Astrocyte of the spinal cord (primary cell): ENCODE measurements around the gene SYT5.
"Not testable (repeated sequence)": the region's sequence is repeated elsewhere in the genome, so short reads cannot be mapped to it uniquely, and the experiment has no call there.

Source experiments
- DNase-seq: peaks from one replicate; pipeline ENCODE4 v3.0.0; 2011; ENCODE audit warnings: low read depth, low spot score
- H3K4me3 ChIP-seq: 2 replicates; pipeline ENCODE4 v1.5.1; 2011; ENCODE audit warnings: low read depth, mild to moderate bottlenecking, low read length, moderate library complexity
- in situ Hi-C: cut with HindIII; loops from 2 replicates; pipeline ENCODE4 v1.10.0; 2017; ENCODE audit warnings: low sequenced_read_pairs
- TF ChIP-seq, protein P1 (sequence below): IDR thresholded peaks from 2 replicates; pipeline ENCODE4 v1.5.1; 2012; ENCODE audit warnings: low read depth, mild to moderate bottlenecking, low read length, inconsistent platforms

SYT5 gene

DNA sequence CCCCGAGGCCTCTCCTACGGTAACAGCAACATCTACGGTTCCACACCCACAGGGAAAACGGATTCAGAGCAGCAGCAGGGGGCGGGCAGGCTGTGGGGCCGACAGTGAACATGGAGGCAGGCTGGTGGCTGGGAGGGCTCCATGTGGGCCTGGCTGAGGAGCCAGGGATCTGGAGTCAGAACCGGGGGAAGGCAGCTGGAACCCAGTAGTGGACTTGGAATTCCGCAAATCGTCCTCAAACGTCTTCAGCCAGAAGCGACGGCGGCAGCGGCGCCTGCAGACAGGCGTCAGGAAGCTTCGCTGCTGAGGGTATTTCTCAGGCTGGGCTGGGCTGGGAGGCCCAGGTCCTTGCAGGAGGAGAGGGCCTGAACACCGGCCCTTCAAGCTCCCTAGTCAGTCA is 46.7 kb upstream of the SYT5 start:
- no peak overlapping the region for H3K4me3 ChIP-seq
- no peak for DNase-seq
- in situ Hi-C loops: no loop called here
- TF ChIP-seq, protein P1, sequence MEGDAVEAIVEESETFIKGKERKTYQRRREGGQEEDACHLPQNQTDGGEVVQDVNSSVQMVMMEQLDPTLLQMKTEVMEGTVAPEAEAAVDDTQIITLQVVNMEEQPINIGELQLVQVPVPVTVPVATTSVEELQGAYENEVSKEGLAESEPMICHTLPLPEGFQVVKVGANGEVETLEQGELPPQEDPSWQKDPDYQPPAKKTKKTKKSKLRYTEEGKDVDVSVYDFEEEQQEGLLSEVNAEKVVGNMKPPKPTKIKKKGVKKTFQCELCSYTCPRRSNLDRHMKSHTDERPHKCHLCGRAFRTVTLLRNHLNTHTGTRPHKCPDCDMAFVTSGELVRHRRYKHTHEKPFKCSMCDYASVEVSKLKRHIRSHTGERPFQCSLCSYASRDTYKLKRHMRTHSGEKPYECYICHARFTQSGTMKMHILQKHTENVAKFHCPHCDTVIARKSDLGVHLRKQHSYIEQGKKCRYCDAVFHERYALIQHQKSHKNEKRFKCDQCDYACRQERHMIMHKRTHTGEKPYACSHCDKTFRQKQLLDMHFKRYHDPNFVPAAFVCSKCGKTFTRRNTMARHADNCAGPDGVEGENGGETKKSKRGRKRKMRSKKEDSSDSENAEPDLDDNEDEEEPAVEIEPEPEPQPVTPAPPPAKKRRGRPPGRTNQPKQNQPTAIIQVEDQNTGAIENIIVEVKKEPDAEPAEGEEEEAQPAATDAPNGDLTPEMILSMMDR: no peak

GRCh38 chr19:55226273-55226672 is 46.2 kb upstream of the SYT5 start:
- H3K4me3 ChIP-seq: no peak overlapping the region
- in situ Hi-C loops: no loop called here
- DNase-seq: no peak
- TF ChIP-seq, protein P1: no peak

GRCh38 chr19:55225415-55225958 is 45.4 kb upstream of the SYT5 start:
- DNase-seq: no peak
- TF ChIP-seq, protein P1: no peak
- in situ Hi-C loops: no loop called here
- no peak overlapping the region for H3K4me3 ChIP-seq

DNA sequence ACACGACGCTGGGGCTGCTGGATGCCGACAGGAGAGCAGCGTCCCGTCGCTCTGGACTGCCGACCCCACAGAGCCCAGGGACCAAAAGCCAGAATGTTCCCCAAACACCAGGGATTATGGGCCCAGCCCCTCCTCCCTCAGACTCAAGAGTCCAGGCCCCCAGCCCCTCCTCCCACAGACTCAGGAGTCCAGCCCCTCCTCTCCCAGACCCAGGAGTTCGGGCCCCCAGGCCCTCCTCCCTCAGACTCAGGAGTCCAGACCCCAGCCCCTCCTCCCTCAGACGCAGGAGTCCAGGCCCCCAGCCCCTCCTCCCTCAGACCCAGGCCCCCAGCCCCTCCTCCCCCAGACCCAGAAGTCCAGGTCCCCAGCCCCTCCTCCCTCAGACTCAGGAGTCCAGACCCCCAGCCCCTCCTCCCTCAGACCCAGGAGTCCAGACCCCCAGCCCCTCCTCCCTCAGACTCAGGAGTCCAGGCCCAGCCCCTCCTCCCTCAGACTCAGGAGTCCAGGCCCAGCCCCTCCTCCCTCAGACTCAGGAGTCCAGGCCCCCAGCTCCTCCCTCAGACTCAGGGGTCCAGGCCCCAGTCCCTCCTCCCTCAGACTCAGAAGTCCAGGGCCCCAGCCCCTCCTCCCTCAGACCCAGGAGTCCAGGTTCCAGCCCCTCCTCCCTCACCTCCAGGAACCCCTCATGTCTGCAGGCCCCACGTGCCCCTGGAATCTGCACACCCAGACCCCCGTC is 44.8 kb upstream of the SYT5 start:
- in situ Hi-C loops, H3K4me3 ChIP-seq, DNase-seq: not testable (repeated sequence)

DNA sequence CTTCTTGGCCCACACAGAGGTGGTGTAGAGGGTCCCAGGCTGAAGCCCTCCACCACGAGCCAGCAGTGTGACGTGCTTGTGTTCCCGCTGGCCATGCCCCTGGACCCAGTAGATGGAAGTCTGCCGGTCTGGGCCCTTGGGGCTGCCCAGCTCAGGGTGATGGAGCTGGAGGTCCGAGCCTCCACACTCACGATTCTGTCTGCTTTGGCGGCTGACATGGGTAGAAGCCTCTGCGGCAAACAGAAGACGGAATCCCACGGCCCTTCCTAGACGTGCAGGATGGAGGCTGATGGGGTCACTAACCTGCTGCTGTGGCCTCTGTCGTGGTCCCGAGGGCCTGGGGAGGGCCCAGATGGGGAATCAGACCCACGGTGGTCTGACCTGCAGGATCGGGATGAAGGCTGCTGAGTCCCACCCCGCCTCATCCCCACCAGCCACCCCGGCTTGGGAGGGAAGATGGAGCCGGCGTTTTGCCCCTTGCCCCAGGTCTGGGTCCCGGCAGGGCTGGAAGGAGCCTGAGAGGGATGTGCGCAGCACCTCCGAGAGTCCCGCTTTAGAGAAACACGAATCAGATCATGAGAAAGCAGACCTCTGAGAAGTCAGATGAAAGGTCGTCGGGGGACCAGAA is 44.1 kb upstream of the SYT5 start:
- H3K4me3 ChIP-seq: no peak overlapping the region
- TF ChIP-seq, protein P1: no peak
- in situ Hi-C loops: no loop called here
- no peak for DNase-seq

DNA sequence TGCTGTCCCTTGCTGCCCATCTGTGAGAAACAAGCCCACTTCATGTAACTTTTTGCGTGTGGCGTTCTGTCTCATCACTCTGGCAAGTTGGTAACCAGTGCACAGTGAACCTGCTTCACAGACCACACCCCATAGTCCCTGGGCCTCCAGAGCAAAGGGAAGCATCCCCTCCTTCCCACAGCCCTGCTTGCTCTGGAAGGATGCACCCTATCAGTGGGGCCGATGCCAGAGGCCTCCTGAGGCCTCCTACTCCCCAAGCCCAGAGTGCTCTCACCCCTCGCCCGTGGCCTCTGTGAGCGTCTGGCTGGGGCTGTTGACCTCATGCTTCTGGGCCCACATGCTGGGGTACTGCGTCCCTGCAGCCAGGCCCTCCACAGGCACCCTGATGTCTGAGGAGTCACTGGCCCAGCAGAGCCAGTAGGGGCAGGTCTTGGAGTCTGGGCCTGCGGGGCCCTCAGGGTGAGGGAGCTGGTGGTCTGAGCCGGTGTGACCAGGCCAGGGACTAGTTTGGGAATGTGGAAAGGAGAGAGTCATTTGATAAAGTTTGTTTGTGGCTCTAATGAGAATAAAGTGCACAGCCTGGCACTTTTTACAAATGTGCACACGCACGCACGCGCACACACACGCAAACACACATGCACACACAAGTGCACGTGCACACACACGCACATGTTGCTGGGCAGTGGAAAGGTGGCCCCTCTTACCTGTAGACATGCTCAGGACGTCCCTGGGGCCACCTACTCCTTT is 43.4 kb upstream of the SYT5 start:
- no peak overlapping the region for H3K4me3 ChIP-seq
- in situ Hi-C loops: no loop called here
- TF ChIP-seq, protein P1: no peak
- DNase-seq: no peak
